Measurements from ENCODE around the gene SLC1A2. TPM values are rescaled to one million over a fixed set of nuclear protein-coding genes. Genes with fewer than 3 reads are reported as not detected.

Gene SLC1A2
- total RNA-seq, 1 experiment from 2014 or later = 0.25 TPM

- Histone ChIP-seq H3K36me3 (ENCODE audit: control insufficient read depth in 1 of 2, insufficient read depth in 2 of 2, low read length in 2 of 2) (no peaks in the 10 kb centered on the region), H3K9ac (ENCODE audit: low read length) (no peak overlapping the region), H3K4me2 (ENCODE audit: low read length) (no peak overlapping the region), H3K9me3 (ENCODE audit: control insufficient read depth in 1 of 2, insufficient read depth in 1 of 2, low read depth in 1 of 2, low read length in 2 of 2) (no peaks in the 10 kb centered on the region), H3K4me3 (replicated peaks in 1 of 2; ENCODE audit: low read depth in 1 of 2, low read length in 2 of 2) (no peak overlapping the region), H3K79me2 (ENCODE audit: insufficient read depth, low read length) (no peaks in the 10 kb centered on the region), H2AFZ (ENCODE audit: low read depth, low read length, poor library complexity, severe bottlenecking) (no peak overlapping the region), H3K9me2 (ENCODE audit: insufficient read depth) (no peaks in the 10 kb centered on the region), H3K27me3 (ENCODE audit: insufficient read depth, low read length) (peaks cover 38% of the 10 kb centered on the region), H4K20me1 (ENCODE audit: insufficient read depth) (no peaks in the 10 kb centered on the region), H3K27ac (ENCODE audit: low read depth, low read length) (no peak overlapping the region), H3K4me1 (ENCODE audit: control insufficient read depth in 1 of 2, insufficient read depth in 2 of 2, low read length in 2 of 2) (no peaks in the 10 kb centered on the region)
- ATAC-seq (no peak), DNase-seq (ENCODE audit: low read depth, low spot score) (no peak)
- intact Hi-C loops (cut with micrococcal nuclease) = no loop called here
- TF ChIP-seq FOSL1 (IDR thresholded peaks at IDR 0.05; ENCODE audit: low read depth) = no peak
- no peak for TF ChIP-seq POLR2AphosphoS5 (IDR thresholded peaks at IDR 0.05; ENCODE audit: low read depth, low read length)
- TF ChIP-seq EZH2 (IDR thresholded peaks at IDR 0.05) = no peak
- no peak for TF ChIP-seq SIN3A (IDR thresholded peaks at IDR 0.05; ENCODE audit: low read depth)
- no peak for TF ChIP-seq JUND (IDR thresholded peaks at IDR 0.05)
- TF ChIP-seq CBX3 (IDR thresholded peaks at IDR 0.05; ENCODE audit: low read depth) = no peak
- TF ChIP-seq POLR2A (IDR thresholded peaks at IDR 0.05; ENCODE audit: borderline replicate concordance, extremely low read depth, insufficient read depth, insufficient read length) = no peak
- TF ChIP-seq ZFX (IDR thresholded peaks at IDR 0.05) = no peak
- no peak for TF ChIP-seq SRF (IDR thresholded peaks at IDR 0.05; ENCODE audit: low read depth)
- no peak for TF ChIP-seq ZNF274 (IDR thresholded peaks at IDR 0.05; ENCODE audit: low read depth, low read length)
- no peak for TF ChIP-seq ATF3 (IDR thresholded peaks at IDR 0.05)
- TF ChIP-seq SP1 (IDR thresholded peaks at IDR 0.05; ENCODE audit: low read depth) = no peak
- no peak for TF ChIP-seq EGR1 (IDR thresholded peaks at IDR 0.05; ENCODE audit: low read depth)
- TF ChIP-seq RAD21 (IDR thresholded peaks at IDR 0.05; ENCODE audit: low read depth) = no peak
- no peak for TF ChIP-seq CEBPB (IDR thresholded peaks at IDR 0.05; ENCODE audit: low read depth)
- TF ChIP-seq YY1 (IDR thresholded peaks at IDR 0.05; ENCODE audit: extremely low read depth, insufficient replicate concordance, low read depth, low read length) = no peak
- no peak for TF ChIP-seq TCF7L2 (IDR thresholded peaks at IDR 0.05; ENCODE audit: borderline replicate concordance, extremely low read depth, insufficient read depth, insufficient read length)
- ChIA-PET CTCF (no interaction called here), RAD21 (ENCODE audit: low non-redundant PET in 1 of 2, low total read pairs in 2 of 2, uncharacterized antibody in 2 of 2, unreplicated experiment in 2 of 2) (no interaction called here), POLR2A (no interaction called here)
- BruUV-seq (replicated peaks) = no TSS peak
Observed at GRCh38 chr11:35459489-35459888, 40.1 kb upstream of the SLC1A2 start.

All from HCT116 (cell line).